HG02973 (cell line): ENCODE measurements around the gene NHLRC4.

ENCODE experiments used
- ATAC-seq: cut with Tn5 transposase; IDR thresholded peaks from one replicate; pipeline ENCODE4 v1.9.1; 2021; ENCODE audit warnings: moderate library complexity; ENCODE audit not compliant: unreplicated experiment

Gene NHLRC4

DNA sequence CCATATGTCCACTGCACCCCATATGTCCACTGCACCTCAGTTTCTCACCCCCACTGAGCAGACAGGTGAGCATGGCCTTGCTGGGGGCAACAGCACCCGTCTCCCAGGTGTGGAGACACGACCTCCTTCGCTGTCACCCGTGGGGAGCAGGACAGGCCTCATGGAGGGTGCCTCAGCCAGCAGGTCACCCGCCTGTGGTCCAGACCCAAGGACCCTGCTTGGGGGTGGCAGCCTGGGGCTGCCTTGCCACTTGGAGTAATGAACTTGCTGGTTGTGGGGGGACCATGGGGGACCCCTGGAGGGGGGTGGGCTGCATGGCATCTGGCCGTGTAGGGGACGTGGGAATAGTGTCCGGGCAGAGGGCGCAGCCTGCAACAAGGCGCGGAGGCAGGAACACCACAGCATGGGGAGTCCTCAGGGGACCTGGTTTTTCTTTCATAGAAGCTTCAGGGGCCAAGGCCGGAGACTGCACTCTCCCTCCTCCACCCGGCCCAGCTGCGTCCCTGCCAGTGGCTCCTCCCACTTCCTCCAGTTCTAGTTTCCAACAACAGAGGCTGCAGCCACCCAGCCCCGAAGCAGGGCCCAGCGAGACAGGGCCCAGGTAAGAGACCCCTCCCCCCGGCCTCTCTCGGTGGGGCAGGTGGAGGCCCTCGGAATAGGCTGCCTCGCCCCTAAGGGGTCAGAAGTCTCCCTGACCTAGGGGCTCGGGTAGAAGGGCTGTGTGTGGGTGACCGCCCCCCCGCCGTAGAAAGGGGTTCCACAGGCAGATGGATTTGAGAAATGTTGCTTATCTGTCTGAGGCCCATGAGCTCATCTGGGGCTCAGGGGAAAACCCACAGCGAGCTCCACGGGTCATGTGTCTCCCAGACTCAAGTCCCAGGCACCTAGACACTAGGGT, at the start of gene NHLRC4:
Gene NHLRC4 (plus strand): TSS at position 531 of the 898 bp plus-strand sequence. CDS start 1,043 bp downstream, outside the sequence.
- ATAC-seq = no peak

DNA sequence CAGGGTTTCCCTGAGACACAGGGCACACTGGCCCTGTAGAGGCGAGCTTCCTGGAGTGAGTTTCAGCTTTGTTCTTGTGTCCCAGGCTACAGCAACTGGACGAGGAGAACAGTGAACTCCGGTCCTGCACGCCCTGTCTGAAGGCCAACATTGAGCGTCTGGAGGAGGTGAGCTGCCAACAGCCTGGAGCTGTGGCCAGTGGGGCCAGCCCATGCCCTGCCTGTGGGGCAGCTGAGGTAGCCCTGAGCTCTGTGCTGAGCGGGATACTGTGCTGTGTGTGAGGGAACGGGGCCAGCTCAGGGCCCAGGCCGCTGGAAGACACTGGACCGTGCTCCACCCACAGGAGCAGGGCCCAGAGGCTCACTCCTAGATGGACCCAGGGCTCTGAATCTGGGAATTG, 47.9 kb upstream of the NHLRC4 start:
- ATAC-seq = no peak

- no peak for ATAC-seq
Measured at GRCh38 chr16:519425-519824, 47.4 kb upstream of the NHLRC4 start.

GRCh38 chr16:519841-520687, 46.7 kb upstream of the NHLRC4 start:
- no peak for ATAC-seq

DNA sequence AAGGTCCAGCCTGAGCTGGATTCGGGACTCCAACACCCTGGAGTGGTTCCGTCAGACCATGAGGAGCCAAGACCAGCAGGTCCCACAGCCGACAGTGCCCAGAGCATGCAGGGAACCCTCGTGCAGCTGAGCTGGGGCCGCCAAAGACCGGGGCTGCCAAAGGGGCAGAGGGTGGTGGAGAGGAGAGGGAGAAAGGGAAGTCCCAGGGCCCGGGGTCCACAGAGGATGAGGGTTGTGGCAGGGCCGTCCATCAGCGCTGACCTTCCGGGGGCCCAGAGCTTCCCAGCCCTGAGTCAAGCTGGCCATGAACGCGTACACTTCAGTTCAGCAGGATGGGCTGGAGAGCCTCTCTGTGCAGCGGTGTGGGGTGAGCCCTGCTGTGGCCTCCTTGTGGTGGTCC, 46.0 kb upstream of the NHLRC4 start:
- ATAC-seq = no peak

- no peak for ATAC-seq
Measured at GRCh38 chr16:521381-522210, 45.2 kb upstream of the NHLRC4 start.

- no peak for ATAC-seq
Measured at GRCh38 chr16:522320-523096, 44.3 kb upstream of the NHLRC4 start.

DNA sequence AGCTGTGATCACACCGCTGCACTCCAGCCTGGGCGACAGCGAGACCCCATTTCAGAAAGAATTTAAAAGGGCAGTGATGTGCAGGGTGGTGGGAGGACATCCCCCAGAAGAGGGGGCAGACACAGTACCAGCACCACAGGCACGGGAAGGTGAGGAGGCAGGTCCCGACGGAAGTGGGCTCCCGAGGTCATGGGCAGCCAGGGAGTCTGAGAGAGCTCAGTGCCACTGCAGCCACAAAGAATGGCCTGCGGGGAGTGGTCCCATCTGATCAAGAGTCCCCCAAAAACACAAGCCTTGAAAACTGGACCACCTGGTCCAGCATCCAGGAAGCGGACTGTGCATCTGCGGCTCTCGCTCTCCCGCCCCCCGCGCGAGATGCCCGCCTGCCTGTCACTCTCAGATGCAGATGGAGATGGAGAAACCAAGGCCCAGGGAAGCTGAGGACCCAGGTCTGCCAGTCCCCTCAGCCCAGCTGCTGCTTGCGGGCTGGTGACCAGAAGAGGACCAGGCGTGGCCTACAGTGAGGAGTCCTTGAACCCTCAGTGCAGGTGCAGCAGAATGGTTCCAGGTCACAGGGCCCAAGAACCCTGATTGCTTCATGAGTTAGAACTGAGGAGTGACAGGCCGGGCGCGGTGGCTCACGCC, 43.6 kb upstream of the NHLRC4 start:
- ATAC-seq = no peak

DNA sequence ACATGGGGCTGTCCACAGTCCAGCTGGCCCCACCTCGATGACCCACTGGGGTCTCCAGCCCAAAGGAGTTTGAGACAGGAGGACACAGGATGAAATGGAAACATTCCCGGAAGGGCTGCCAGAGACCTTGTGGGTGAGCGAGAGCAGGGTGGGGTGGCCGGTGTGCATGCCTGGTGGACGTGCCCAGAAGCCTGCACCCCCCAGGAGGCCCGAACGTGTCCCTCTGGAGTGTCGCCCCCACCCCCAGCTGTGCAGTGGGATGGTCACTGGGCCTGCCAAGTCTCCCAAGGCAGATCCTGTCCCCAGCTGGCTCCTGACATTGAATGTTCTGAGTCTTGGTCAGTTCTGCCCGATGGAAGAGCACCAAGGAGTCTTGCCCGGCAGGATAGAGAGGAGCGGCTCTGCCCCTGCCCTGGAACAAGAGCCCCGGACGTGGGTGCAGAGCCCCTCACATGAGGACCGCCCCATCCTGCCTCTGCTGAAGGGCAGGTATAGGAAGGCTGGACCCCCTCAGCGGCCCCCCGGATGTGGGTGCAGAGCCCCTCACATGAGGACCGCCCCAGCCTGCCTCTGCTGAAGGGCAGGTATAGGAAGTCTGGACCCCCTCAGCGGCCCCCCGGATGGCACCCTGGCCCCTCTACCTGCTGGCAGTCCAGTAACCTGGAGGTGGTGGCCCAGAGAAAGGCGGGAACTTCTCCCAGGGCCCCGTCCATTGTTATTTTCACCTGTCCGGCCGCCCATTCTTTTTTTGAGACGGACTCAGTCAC, 42.3 kb upstream of the NHLRC4 start:
- no peak for ATAC-seq

DNA sequence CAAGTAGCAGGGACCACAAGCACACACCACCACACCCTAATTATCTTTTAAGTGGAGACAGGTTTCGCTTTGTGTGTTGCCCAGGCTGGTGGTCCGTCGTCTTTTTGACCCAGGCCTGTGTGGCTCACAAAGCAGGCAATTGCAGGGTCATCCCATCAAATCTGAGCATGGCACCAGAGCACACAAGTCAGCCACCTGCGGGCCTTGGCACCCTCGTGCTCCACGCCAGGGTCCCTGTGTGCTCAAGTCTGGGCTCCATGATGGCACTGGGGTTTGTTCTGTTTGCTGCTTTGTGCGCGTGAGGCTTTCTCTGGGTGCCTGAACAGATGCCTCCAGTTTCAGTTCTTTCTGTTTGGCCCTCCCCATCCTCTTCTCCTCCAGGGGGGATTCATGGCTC, 41.7 kb upstream of the NHLRC4 start:
- ATAC-seq = no peak

- no peak for ATAC-seq
Measured at GRCh38 chr16:525520-526180, 41.2 kb upstream of the NHLRC4 start.

DNA sequence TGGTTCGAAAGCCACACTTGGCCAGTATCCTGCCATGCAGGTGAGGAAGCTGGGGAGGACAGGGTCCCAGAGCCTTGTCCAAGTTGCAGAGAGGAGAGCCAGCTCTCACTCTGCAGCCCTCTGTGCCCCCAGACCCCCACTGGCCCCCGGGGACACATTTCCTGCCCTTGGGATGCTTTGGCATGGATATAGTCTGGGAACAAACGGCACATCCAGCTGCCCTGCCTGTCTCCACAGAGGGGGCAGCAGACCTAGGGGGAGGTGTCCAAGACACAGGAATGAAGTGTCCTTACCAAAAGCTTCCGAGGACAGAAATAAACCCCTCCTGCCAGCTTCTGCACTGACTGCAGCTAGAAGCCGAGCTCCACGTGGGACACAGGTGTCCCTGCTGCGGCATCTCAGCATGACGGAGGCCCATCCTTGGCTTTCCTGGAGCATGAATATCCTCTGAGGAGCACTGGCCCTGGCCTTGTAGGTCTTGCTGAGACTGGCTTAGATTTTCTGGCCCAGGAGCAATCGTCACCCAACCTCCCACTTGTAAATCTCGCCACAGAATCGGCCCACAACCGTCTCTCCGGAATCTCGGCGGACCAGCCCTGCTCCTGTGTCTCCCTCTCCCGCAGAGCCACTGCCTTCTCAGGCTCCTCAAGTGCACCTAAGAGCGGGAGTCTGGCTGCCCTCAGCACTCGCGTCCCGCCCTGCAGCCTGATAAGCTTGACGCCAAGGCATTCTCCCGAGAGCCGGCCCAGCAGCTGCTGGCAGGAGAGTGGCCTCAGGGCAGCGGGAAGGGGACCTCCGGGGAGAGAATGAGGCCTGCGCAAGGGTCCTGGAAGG, 40.4 kb upstream of the NHLRC4 start:
- ATAC-seq = no peak

DNA sequence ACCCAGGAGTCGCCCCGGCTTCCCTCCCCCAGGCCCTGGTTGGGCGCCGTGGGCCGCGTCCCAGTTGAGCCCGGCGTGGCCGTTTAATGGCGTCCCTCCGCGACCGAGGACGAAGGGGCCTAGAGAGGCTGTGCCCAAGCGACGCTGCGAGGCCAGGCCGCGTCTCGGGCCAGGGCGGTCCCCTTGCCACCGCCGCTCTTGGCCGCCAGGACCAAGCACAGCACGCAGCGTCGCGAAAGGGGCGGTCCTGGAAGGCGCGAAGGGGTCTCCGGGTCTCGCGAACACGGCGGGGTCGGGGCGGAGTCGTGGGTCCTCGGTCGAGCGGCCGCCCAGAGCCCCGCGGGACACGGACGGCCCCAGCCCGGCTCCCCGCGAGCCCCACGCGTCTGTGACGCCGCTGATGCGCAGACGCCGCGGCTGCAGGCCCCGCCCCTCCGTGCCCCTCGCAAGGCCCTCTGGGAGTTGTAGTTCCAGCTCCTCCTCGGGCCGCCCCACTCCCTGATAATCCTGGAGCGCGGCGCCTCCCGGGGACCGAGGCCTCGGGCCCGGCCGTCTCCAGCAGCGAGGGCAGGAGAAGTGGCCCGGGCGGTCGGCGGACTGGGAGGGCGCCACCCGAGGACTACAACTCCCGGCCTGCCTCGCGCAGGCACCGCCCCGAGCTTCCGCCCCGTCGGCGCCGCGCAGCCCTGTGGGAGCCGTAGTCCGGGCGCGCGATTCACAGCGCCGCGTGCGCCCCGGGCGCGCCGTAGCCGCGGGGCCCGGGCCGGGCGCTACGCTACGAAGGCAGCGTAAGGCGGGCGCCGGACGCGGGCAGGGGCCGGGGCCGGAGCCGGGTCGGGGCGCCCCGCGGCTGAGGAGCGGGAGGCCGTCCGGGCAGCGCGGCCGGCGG, 39.5 kb upstream of the NHLRC4 start, which contains the start of gene CAPN15:
Gene CAPN15 (plus strand): TSS at position 698 of the 889 bp plus-strand sequence. CDS start 19,127 bp downstream, outside the sequence.
- ATAC-seq = peak; percentile 57

DNA sequence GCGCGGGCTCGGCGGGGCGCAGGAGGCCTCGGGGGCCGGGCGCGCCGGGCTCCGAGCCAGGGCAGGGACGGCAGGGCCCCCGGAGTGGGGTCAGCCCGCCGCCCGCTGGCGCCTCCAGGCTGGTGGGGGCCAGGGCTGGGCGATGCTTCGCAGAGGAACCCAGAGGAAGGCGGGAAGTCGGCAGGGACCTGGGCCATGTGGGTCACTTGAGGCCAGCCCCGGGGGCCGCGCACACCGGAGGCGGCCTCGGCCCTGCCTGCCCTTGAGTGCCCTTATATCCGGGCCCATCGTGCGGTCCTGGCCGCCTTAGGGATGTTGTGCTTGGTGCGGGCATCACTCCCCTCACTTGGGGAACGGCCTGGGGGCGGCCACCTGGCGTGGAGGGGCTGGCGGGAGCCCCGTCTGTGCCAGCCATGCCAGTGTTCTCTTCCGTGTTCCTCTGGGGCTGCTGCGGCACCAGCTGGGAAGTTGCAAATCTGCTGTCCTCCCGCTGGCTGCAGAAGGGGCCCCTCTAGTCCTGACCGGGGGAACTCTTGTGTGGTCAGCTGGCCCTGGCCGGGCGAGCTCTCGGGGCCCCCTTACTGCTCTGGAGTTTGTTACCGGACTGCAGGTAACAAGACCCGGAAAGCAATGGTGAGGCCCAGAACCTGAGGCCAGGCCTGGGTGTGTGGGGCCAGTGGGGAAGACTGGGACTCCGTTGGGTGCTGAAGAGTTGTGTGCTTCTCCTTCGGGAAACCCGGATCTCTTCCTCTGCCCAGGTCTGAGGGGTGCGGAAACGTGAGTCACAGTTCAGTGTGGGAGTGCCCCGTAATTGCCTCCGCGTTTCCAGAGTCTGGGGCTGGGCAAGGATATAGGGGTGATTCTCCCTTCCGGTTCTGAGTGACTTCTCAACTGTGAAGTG, 38.4 kb upstream of the NHLRC4 start:
- ATAC-seq = peak; percentile 10

GRCh38 chr16:529012-529575, 37.7 kb upstream of the NHLRC4 start:
- no peak for ATAC-seq
